Mesothelial cell of epicardium (in vitro differentiated cells): ENCODE results near the gene TRPV6. TPM values are rescaled to one million over a fixed set of nuclear protein-coding genes. Genes with fewer than 3 reads are reported as not detected.

ENCODE experiments used
- DNase-seq, 2 experiments: peaks; one replicate each; pipeline ENCODE4 v3.0.0; 2021; ENCODE audit warnings: low spot score in 2 of 2; ENCODE audit not compliant: unreplicated experiment in 2 of 2
- H3K27ac Mint-ChIP-seq: 2 replicates; pipeline ENCODE4 v1.8.0; 2021; ENCODE audit warnings: mixed read lengths
- H3K27me3 Mint-ChIP-seq: 2 replicates; pipeline ENCODE4 v1.8.0; 2021; ENCODE audit warnings: low read depth, mixed read lengths
- H3K36me3 Mint-ChIP-seq: 2 replicates; pipeline ENCODE4 v1.8.0; 2021; ENCODE audit warnings: mixed read lengths
- H3K4me1 Mint-ChIP-seq: 2 replicates; pipeline ENCODE4 v1.8.0; 2021; ENCODE audit warnings: mixed read lengths
- H3K4me3 Mint-ChIP-seq: 2 replicates; pipeline ENCODE4 v1.8.0; 2021; ENCODE audit warnings: mild to moderate bottlenecking, moderate library complexity, mixed read lengths
- H3K9me3 Mint-ChIP-seq: 2 replicates; pipeline ENCODE4 v1.8.0; 2021; ENCODE audit warnings: mixed read lengths
- total RNA-seq: library from RNA; stranded (reverse); gene quantifications from 3 replicates; pipeline ENCODE4 v1.2.1, GENCODE V29; 2021
- TF ChIP-seq, protein P1 (sequence below): fragments of 200-600 bp; sonication (generic); IDR thresholded peaks from one replicate; pipeline ENCODE4 v1.5.0; 2021; ENCODE audit warnings: antibody characterized with exemption; ENCODE audit not compliant: unreplicated experiment

Gene TRPV6
- total RNA-seq, 1 donor from 2014 or later = 5.7 TPM

DNA sequence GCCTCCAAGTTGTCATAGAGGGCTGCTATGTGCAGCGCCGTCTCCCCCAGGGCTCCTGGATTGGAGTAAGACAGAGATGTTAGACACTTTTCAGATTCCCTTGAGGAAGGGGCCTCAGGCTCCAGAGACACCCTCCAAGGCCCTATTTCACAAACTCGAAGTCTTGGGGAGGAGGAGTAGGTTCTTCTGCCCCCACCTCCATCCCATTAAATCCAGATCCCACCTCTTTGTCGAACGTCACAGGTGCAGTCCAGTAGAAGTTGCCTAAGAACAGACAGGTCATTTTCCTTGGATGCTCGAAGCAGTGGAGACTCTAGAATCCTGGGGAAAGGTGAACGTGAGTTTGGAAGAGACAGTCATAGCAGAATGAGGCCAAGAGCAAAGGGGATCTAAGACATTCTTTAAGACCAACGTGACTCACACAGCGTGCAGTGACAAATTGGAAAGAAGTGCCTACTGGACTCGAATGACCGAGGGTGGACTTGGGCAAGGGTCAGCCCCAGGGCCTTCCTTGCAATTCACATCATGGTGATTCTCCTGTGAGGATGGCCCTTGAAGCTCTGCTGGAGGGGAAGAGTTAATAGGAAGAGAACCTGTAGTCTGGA lies 44.7 kb upstream of the TRPV6 start:
- no peak for DNase-seq
- TF ChIP-seq, protein P1, sequence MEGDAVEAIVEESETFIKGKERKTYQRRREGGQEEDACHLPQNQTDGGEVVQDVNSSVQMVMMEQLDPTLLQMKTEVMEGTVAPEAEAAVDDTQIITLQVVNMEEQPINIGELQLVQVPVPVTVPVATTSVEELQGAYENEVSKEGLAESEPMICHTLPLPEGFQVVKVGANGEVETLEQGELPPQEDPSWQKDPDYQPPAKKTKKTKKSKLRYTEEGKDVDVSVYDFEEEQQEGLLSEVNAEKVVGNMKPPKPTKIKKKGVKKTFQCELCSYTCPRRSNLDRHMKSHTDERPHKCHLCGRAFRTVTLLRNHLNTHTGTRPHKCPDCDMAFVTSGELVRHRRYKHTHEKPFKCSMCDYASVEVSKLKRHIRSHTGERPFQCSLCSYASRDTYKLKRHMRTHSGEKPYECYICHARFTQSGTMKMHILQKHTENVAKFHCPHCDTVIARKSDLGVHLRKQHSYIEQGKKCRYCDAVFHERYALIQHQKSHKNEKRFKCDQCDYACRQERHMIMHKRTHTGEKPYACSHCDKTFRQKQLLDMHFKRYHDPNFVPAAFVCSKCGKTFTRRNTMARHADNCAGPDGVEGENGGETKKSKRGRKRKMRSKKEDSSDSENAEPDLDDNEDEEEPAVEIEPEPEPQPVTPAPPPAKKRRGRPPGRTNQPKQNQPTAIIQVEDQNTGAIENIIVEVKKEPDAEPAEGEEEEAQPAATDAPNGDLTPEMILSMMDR = no peak
- Mint-ChIP-seq H3K4me3 (no peak overlapping the region), H3K27ac (no peak overlapping the region), H3K27me3 (no peaks in the 10 kb centered on the region), H3K4me1 (no peaks in the 10 kb centered on the region), H3K36me3 (no peaks in the 10 kb centered on the region), H3K9me3 (no peaks in the 10 kb centered on the region)

DNA sequence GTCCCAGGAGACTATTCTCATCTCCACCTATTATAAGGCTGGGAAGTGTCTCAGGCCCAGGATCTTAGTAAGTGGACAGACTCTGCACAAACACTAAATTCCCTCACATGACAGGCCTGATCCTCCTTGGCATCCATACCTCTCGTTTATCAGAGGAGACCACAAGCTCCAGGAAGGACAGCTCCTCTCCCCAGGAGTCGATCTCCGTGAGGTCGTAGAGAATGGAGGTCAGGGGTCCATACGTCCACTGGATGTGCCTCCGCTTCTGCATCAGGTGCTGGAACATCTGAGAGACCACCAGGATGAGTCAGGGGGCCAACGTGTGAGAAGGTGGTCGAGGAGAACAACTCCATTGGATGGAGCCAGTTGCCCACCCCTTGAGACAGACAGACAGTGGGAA lies 42.4 kb upstream of the TRPV6 start:
- H3K4me1 Mint-ChIP-seq = peaks cover 7% of the 10 kb centered on the region
- no peak overlapping the region for H3K4me3 Mint-ChIP-seq
- no peaks in the 10 kb centered on the region for H3K9me3 Mint-ChIP-seq
- TF ChIP-seq, protein P1 = no peak
- no peaks in the 10 kb centered on the region for H3K36me3 Mint-ChIP-seq
- no peak overlapping the region for H3K27ac Mint-ChIP-seq
- DNase-seq = no peak
- H3K27me3 Mint-ChIP-seq = no peaks in the 10 kb centered on the region

GRCh38 chr7:142927085-142927745 lies 41.7 kb upstream of the TRPV6 start:
- no peaks in the 10 kb centered on the region for H3K36me3 Mint-ChIP-seq
- H3K27ac Mint-ChIP-seq = no peak overlapping the region
- TF ChIP-seq, protein P1 = no peak
- no peak for DNase-seq
- H3K27me3 Mint-ChIP-seq = no peaks in the 10 kb centered on the region
- peaks cover 7% of the 10 kb centered on the region for H3K4me1 Mint-ChIP-seq
- no peaks in the 10 kb centered on the region for H3K9me3 Mint-ChIP-seq
- no peak overlapping the region for H3K4me3 Mint-ChIP-seq

- no peak for DNase-seq
- H3K36me3 Mint-ChIP-seq = no peaks in the 10 kb centered on the region
- TF ChIP-seq, protein P1 = no peak
- no peak overlapping the region for H3K27ac Mint-ChIP-seq
- no peaks in the 10 kb centered on the region for H3K27me3 Mint-ChIP-seq
- no peak overlapping the region for H3K4me3 Mint-ChIP-seq
- H3K9me3 Mint-ChIP-seq = no peaks in the 10 kb centered on the region
- H3K4me1 Mint-ChIP-seq = peaks cover 7% of the 10 kb centered on the region
These were observed 39.9 kb upstream of the TRPV6 start for GRCh38 chr7:142925413-142925812.

DNA sequence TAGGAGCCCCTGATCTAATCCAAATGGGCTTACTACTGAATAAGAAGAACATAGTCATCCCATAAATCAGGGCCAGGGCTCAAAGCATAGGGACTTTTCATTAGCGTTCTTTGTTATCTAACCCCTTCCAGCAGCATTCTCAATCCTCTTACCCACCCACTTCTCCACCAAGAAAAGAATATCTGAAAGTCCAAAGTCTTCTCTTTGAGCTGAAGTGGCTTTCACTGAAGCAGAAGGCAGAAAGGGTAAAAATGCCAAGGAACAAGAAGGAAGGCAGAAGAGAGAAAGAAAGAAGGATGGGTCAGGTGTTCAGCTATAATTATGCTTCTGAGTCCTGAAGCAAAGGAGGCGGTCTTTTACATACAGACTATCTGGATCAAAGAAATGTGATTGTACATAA lies 37.8 kb upstream of the TRPV6 start:
- TF ChIP-seq, protein P1 = no peak
- H3K9me3 Mint-ChIP-seq = no peaks in the 10 kb centered on the region
- no peaks in the 10 kb centered on the region for H3K36me3 Mint-ChIP-seq
- H3K4me1 Mint-ChIP-seq = peaks cover 7% of the 10 kb centered on the region
- DNase-seq = no peak
- H3K27ac Mint-ChIP-seq = no peak overlapping the region
- H3K27me3 Mint-ChIP-seq = no peaks in the 10 kb centered on the region
- H3K4me3 Mint-ChIP-seq = no peak overlapping the region
